Measurements from ENCODE around the gene MUC3A.

MUC3A gene

GRCh38 chr7:101009629-101010028, 60.3 kb downstream of the MUC3A start:
- Histone ChIP-seq H3K27me3 (ENCODE audit: low read depth, low read length) (no peaks in the 10 kb centered on the region), H3K4me2 (ENCODE audit: low read length) (no peak overlapping the region), H3K27ac (ENCODE audit: low read length) (no peak overlapping the region), H2AFZ (ENCODE audit: low read depth, low read length) (no peak overlapping the region), H3K4me1 (ENCODE audit: low read length) (no peaks in the 10 kb centered on the region), H3K9me3 (ENCODE audit: insufficient read depth, low read length) (no peaks in the 10 kb centered on the region), H3K9ac (ENCODE audit: low read length) (no peak overlapping the region), H3K4me3 (ENCODE audit: low read length) (no peak overlapping the region), H4K20me1 (ENCODE audit: insufficient read depth, low read length) (no peaks in the 10 kb centered on the region), H3K36me3 (replicated peaks; ENCODE audit: low read depth, low read length) (no peaks in the 10 kb centered on the region), H3K79me2 (ENCODE audit: low read length) (no peaks in the 10 kb centered on the region)
- TF ChIP-seq EZH2phosphoT487 (IDR thresholded peaks at IDR 0.05; ENCODE audit: low read depth), result no peak
- no peak for TF ChIP-seq CTCF (IDR thresholded peaks at IDR 0.05; ENCODE audit: low read depth, low read length)

GRCh38 chr7:101012931-101013330, 63.6 kb downstream of the MUC3A start:
- H3K36me3 ChIP-seq (replicated peaks; ENCODE audit: low read depth, low read length), result no peaks in the 10 kb centered on the region
- no peaks in the 10 kb centered on the region for H3K79me2 ChIP-seq (ENCODE audit: low read length)
- TF ChIP-seq CTCF (IDR thresholded peaks at IDR 0.05; ENCODE audit: low read depth, low read length) (no peak), EZH2phosphoT487 (IDR thresholded peaks at IDR 0.05; ENCODE audit: low read depth) (no peak)
- no peak overlapping the region for H2AFZ ChIP-seq (ENCODE audit: low read depth, low read length)
- H3K9ac ChIP-seq (ENCODE audit: low read length), result no peak overlapping the region
- no peaks in the 10 kb centered on the region for H3K27me3 ChIP-seq (ENCODE audit: low read depth, low read length)
- H4K20me1 ChIP-seq (ENCODE audit: insufficient read depth, low read length), result no peaks in the 10 kb centered on the region
- no peak overlapping the region for H3K4me2 ChIP-seq (ENCODE audit: low read length)
- no peaks in the 10 kb centered on the region for H3K9me3 ChIP-seq (ENCODE audit: insufficient read depth, low read length)
- no peak overlapping the region for H3K4me3 ChIP-seq (ENCODE audit: low read length)
- H3K4me1 ChIP-seq (ENCODE audit: low read length), result peaks cover 9% of the 10 kb centered on the region
- no peak overlapping the region for H3K27ac ChIP-seq (ENCODE audit: low read length)

GRCh38 chr7:101015626-101016025, 66.3 kb downstream of the MUC3A start:
- Histone ChIP-seq H4K20me1 (ENCODE audit: insufficient read depth, low read length) (no peaks in the 10 kb centered on the region), H3K9ac (ENCODE audit: low read length) (no peak overlapping the region), H2AFZ (ENCODE audit: low read depth, low read length) (no peak overlapping the region), H3K4me2 (ENCODE audit: low read length) (no peak overlapping the region), H3K36me3 (replicated peaks; ENCODE audit: low read depth, low read length) (no peaks in the 10 kb centered on the region), H3K4me1 (ENCODE audit: low read length) (peaks cover 21% of the 10 kb centered on the region), H3K4me3 (ENCODE audit: low read length) (no peak overlapping the region), H3K27ac (ENCODE audit: low read length) (no peak overlapping the region), H3K79me2 (ENCODE audit: low read length) (no peaks in the 10 kb centered on the region), H3K9me3 (ENCODE audit: insufficient read depth, low read length) (no peaks in the 10 kb centered on the region), H3K27me3 (ENCODE audit: low read depth, low read length) (peaks cover 10% of the 10 kb centered on the region)
- no peak for TF ChIP-seq CTCF (IDR thresholded peaks at IDR 0.05; ENCODE audit: low read depth, low read length)
- TF ChIP-seq EZH2phosphoT487 (IDR thresholded peaks at IDR 0.05; ENCODE audit: low read depth), result no peak

- peaks cover 13% of the 10 kb centered on the region for H3K27me3 ChIP-seq (ENCODE audit: low read depth, low read length)
- H3K9me3 ChIP-seq (ENCODE audit: insufficient read depth, low read length), result no peaks in the 10 kb centered on the region
- H2AFZ ChIP-seq (ENCODE audit: low read depth, low read length), result peak overlapping the region; percentile 71; the same call in 1 of the 2 replicates
- H3K4me1 ChIP-seq (ENCODE audit: low read length), result peaks cover 21% of the 10 kb centered on the region
- TF ChIP-seq CTCF (IDR thresholded peaks at IDR 0.05; ENCODE audit: low read depth, low read length) (no peak), EZH2phosphoT487 (IDR thresholded peaks at IDR 0.05; ENCODE audit: low read depth) (no peak)
- no peaks in the 10 kb centered on the region for H3K36me3 ChIP-seq (replicated peaks; ENCODE audit: low read depth, low read length)
- peak overlapping the region; percentile 69 for H3K9ac ChIP-seq (ENCODE audit: low read length)
- no peaks in the 10 kb centered on the region for H4K20me1 ChIP-seq (ENCODE audit: insufficient read depth, low read length)
- H3K4me3 ChIP-seq (ENCODE audit: low read length), result peak overlapping the region; percentile 83
- no peak overlapping the region for H3K27ac ChIP-seq (ENCODE audit: low read length)
- peak overlapping the region; percentile 86 for H3K4me2 ChIP-seq (ENCODE audit: low read length)
- no peaks in the 10 kb centered on the region for H3K79me2 ChIP-seq (ENCODE audit: low read length)
Observed at GRCh38 chr7:101017064-101017777, 67.9 kb downstream of the MUC3A start.
